ENCODE data around the gene PPY. TPM values are rescaled to one million over a fixed set of nuclear protein-coding genes. Genes with fewer than 3 reads are reported as not detected.
"Not testable (repeated sequence)": the region's sequence is repeated elsewhere in the genome, so short reads cannot be mapped to it uniquely, and the experiment has no call there.

Gene PPY
- total RNA-seq, 6 experiments from 2014 or later, result not detected

DNA sequence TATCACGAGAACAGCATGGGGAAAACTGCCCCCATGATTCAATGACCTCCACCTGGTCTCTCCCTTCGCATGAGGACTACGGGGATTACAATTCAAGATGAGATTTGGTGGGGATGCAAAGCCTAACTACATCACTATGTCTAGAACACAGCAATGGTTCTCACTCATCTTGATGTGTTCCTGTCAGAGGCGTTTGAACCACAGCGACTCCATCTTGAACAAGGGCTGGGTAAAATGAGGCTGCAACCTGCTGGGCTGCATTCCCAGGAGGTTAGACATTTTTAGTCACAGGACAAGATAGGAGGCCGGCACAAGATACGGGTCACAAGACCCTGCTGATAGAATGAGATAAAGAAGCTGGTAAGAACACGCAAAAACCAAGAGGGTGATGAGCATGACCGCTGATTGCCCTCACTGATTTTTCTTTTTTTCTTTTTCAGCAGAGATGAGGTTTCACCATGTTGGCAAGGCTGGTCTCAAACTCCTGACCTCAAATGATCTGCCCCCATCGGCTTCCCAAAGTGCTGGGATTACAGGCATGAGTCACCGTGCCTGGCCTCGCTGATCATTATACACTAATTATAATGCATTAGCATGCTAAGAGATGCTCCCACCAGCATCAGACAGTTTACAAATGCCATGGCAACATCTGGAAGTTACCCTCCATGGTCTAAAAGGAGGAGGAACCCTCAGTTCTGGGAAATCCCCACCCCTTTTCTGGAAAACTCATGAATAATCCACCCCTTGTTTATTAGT is 3.0 kb upstream of the PPY start:
- ATAC-seq (no peak), DNase-seq (peak in 1 of 3 donors; percentile 8)
- TF ChIP-seq, protein P1, sequence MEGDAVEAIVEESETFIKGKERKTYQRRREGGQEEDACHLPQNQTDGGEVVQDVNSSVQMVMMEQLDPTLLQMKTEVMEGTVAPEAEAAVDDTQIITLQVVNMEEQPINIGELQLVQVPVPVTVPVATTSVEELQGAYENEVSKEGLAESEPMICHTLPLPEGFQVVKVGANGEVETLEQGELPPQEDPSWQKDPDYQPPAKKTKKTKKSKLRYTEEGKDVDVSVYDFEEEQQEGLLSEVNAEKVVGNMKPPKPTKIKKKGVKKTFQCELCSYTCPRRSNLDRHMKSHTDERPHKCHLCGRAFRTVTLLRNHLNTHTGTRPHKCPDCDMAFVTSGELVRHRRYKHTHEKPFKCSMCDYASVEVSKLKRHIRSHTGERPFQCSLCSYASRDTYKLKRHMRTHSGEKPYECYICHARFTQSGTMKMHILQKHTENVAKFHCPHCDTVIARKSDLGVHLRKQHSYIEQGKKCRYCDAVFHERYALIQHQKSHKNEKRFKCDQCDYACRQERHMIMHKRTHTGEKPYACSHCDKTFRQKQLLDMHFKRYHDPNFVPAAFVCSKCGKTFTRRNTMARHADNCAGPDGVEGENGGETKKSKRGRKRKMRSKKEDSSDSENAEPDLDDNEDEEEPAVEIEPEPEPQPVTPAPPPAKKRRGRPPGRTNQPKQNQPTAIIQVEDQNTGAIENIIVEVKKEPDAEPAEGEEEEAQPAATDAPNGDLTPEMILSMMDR (IDR thresholded peaks at IDR 0.05), result no peak
- no peak for TF ChIP-seq POLR2A (IDR thresholded peaks at IDR 0.05)
- no peaks in the 10 kb centered on the region for H3K4me1 ChIP-seq
- intact Hi-C loops (cut with DNase I), result loop anchor here (10.0 kb wide), 2 partner anchors 100 to 220 kb away; no protein-coding TSS in a partner anchor
- H3K9me3 ChIP-seq, result no peaks in the 10 kb centered on the region
- no peaks in the 10 kb centered on the region for H3K27me3 ChIP-seq
- H3K27ac ChIP-seq, result no peak overlapping the region
- H3K36me3 ChIP-seq, result no peaks in the 10 kb centered on the region
- no peak overlapping the region for H3K4me3 ChIP-seq
- 69% methylated on average over 10 of the region's 12 CpGs for WGBS (ENCODE audit: insufficient coverage, low coverage, low lambda C conversion rate, missing lambda C conversion rate)

DNA sequence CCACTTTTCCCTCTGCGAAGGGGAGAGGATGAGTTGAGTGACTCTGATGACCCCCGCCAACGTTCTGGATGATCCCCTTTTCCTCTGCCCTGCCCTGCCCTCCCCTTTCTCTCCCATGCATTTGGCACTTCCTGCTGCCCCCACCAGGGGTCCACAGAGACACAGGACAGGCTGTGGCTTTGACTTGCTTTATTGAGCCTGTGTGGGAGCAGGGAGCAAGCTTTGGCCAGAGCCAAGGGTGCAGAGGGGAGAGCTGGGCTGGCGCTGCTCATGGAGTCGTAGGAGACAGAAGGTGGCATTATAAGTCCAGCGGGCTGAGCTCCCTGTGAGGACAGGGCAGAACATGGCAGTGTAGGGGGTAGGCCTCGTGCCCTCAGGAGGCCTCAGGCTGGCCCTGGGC is 1.6 kb downstream of the PPY start:
- TF ChIP-seq, protein P1 (IDR thresholded peaks at IDR 0.05), result peak in 3 of 4 donors; percentile 10 to 17 (median 15)
- TF ChIP-seq POLR2A (IDR thresholded peaks at IDR 0.05), result no peak
- peaks cover 0 to 3% (median 0%) of the 10 kb centered on the region in 4 donors for H3K4me1 ChIP-seq
- H3K27ac ChIP-seq, result no peak overlapping the region
- no peak overlapping the region for H3K4me3 ChIP-seq
- DNase-seq (no peak), ATAC-seq (peak in 2 of 4 donors; percentile 18 to 25)
- no CpG with 5 or more reads among the region's 7 CpGs for WGBS (ENCODE audit: insufficient coverage, low coverage, low lambda C conversion rate, missing lambda C conversion rate)
- H3K9me3 ChIP-seq, result no peaks in the 10 kb centered on the region
- H3K27me3 ChIP-seq, result no peaks in the 10 kb centered on the region
- H3K36me3 ChIP-seq, result no peaks in the 10 kb centered on the region
- intact Hi-C loops (cut with DNase I), result loop anchor here (5.0 to 10.0 kb wide), 3 partner anchors 52 to 224 kb away; no protein-coding TSS in a partner anchor

DNA sequence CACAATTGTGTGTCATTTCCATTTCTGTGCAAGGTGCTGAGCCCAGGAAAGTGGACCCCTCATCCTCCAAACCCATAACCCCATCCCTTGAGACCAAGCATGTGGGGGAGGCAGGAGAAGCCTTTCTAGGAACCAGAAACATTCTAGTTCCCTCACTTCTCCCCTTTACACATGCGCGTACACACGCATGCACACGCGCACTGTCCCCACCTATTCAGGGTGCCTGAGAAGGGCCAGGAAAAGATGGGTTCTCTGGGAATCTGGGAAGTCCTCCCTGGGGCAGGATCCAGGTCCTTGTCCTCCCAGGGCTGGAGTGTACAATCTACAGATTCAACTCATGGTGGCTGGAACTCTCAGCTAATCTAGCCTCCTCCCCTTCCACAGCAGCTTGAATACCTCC is 2.4 kb downstream of the PPY start:
- H3K4me3 ChIP-seq, result no peak overlapping the region
- no peak for DNase-seq

DNA sequence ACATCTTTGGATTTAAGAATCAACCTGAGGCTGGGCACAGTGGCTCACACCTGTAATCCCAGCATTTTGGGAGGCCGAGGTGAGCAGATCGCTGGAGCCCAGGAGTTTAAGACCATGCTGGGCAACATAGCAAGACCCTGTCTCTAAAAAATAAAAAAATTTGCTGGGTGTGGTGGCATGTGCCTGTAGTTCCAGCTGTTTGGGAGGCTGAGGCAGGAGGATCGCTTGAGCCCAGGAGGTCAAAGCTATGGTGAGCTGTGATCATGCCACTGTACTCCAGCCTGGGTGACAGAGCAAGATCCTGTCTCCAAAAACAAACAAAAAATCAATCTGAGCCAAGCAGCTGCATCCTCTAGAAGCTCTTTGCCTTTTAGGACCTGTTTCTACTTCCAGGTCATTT is 2.8 kb downstream of the PPY start:
- DNase-seq; H3K9me3 ChIP-seq; H3K27me3 ChIP-seq; H3K4me3 ChIP-seq; intact Hi-C loops (cut with DNase I); ATAC-seq; H3K4me1 ChIP-seq; H3K27ac ChIP-seq; H3K36me3 ChIP-seq: not testable (repeated sequence)
- no CpG with 5 or more reads among the region's 3 CpGs for WGBS (ENCODE audit: insufficient coverage, low coverage, low lambda C conversion rate, missing lambda C conversion rate)

More for the DNA sequence above, 2.4 kb downstream of the PPY start:
- H3K4me1 ChIP-seq, result peaks cover 0 to 3% (median 0%) of the 10 kb centered on the region in 4 donors
- intact Hi-C loops (cut with DNase I), result loop anchor here (5.0 to 10.0 kb wide), 3 partner anchors 52 to 225 kb away; no protein-coding TSS in a partner anchor
- H3K9me3 ChIP-seq, result no peaks in the 10 kb centered on the region
- WGBS (ENCODE audit: insufficient coverage, low coverage, low lambda C conversion rate, missing lambda C conversion rate), result no CpG with 5 or more reads among the region's 5 CpGs
- H3K36me3 ChIP-seq, result no peaks in the 10 kb centered on the region
- no peak overlapping the region for H3K27ac ChIP-seq
- no peak for ATAC-seq
- TF ChIP-seq POLR2A (IDR thresholded peaks at IDR 0.05), result no peak
- TF ChIP-seq, protein P1 (IDR thresholded peaks at IDR 0.05), result no peak
- no peaks in the 10 kb centered on the region for H3K27me3 ChIP-seq

DNA sequence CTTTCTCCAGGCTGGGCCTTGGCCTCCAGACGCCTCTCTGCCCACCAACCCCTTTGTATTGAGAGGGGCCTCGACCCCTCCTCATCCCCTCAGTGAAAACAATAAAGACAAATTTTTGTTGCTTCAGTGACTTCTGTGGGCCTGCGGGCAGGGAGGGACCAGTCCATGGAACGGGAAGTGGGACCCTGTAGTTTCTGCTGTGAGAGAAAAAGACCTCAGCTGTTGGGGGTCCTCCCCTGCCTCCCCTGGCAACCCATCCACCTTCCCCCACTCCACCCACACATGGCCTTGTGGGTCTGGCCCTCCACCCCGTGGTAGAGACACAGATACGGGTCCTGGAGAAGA is 3.5 kb downstream of the PPY start:
- H3K36me3 ChIP-seq, result no peaks in the 10 kb centered on the region
- no peak overlapping the region for H3K27ac ChIP-seq
- ATAC-seq (no peak), DNase-seq (no peak)
- no peak for TF ChIP-seq POLR2A (IDR thresholded peaks at IDR 0.05)
- TF ChIP-seq, protein P1 (IDR thresholded peaks at IDR 0.05), result no peak
- H3K9me3 ChIP-seq, result no peaks in the 10 kb centered on the region
- H3K27me3 ChIP-seq, result no peaks in the 10 kb centered on the region
- intact Hi-C loops (cut with DNase I), result no loop called here
- H3K4me3 ChIP-seq, result no peak overlapping the region
- peaks cover 0 to 3% (median 0%) of the 10 kb centered on the region in 4 donors for H3K4me1 ChIP-seq
- WGBS (ENCODE audit: insufficient coverage, low coverage, low lambda C conversion rate, missing lambda C conversion rate), result 81% methylated on average over 2 of the region's 6 CpGs
